Prostate gland (tissue), 2 donors: ENCODE data around the gene RSRC1.

ENCODE experiments used
- CTCF ChIP-seq, 4 experiments: fragments of 200-600 bp in 2 of 4; fragments of 450-650 bp in 2 of 4; sonication (generic) in 2 of 4; IDR thresholded peaks; 1 replicate in 3 of 4; 2 replicates in 1 of 4; pipeline ENCODE4 v1.5.1; 2016 to 2019; ENCODE audit warnings: antibody characterized with exemption in 4 of 4, mild to moderate bottlenecking in 2 of 4, moderate library complexity in 2 of 4
- POLR2AphosphoS5 ChIP-seq: sonication (generic); formaldehyde crosslinking; IDR thresholded peaks from one replicate; pipeline ENCODE4 v1.6.1; 2017; ENCODE audit warnings: antibody characterized with exemption

DNA sequence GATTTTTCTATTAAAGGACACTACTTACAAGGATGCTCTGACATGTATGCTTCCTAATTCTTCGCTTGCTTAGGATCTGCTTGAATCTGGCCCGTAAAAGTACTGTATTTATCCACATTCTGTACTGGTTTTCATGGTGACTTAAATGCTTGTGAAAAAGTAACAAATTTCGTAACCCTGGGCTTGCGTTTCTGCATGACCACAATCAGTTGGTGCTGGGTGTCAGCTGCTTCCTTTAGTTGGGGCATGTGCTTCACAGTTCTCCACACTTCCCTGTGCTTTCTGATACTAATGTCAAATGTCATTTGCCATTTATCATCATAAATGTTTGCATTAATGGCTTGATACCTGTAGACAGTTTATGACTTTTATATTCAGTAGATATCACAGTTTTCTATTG lies 242.7 kb downstream of the RSRC1 start:
- TF ChIP-seq POLR2AphosphoS5 (no peak), CTCF (IDR thresholded peaks at IDR 0.05) (no peak)
